K562 (cell line): ENCODE results near the gene LRFN4. TPM values are rescaled to one million over a fixed set of nuclear protein-coding genes. Genes with fewer than 3 reads are reported as not detected.

ENCODE experiments used
- CTCFL ChIP-seq: IDR thresholded peaks from 2 replicates; pipeline ENCODE4 v1.6.1; 2011; ENCODE audit warnings: borderline replicate concordance, low read depth, mild to moderate bottlenecking, moderate library complexity, low read length; ENCODE audit not compliant: insufficient read depth, poor library complexity, severe bottlenecking
- ERF ChIP-seq: fragments of 450-650 bp; formaldehyde crosslinking; IDR thresholded peaks from 2 replicates; pipeline ENCODE4 v1.4.0; 2020; ENCODE audit warnings: mild to moderate bottlenecking, mixed read lengths
- KDM1A ChIP-seq, 2 experiments: fragments of 450-650 bp; IDR thresholded peaks; 2 replicates each; pipeline ENCODE4 v1.6.1; 2016; ENCODE audit warnings: mild to moderate bottlenecking in 2 of 2
- NONO ChIP-seq, 2 experiments: fragments of 200-400 bp in 1 of 2; fragments of 450-650 bp in 1 of 2; formaldehyde crosslinking in 1 of 2; IDR thresholded peaks; 2 replicates each; pipeline ENCODE4 v1.6.1; 2017; ENCODE audit warnings: low read depth in 2 of 2, mild to moderate bottlenecking in 2 of 2, moderate library complexity in 2 of 2, low read length in 1 of 2
- NR3C1 ChIP-seq: sonication (generic); formaldehyde crosslinking; IDR thresholded peaks from 2 replicates; pipeline ENCODE4 v1.8.1; 2022; ENCODE audit warnings: missing genetic modification reagents
- POLR2B ChIP-seq: fragments of 450-650 bp; IDR thresholded peaks from 2 replicates; pipeline ENCODE4 v1.6.1; 2018; ENCODE audit warnings: low read depth; ENCODE audit not compliant: partially characterized antibody
- SAFB ChIP-seq: fragments of 200-400 bp; formaldehyde crosslinking; IDR thresholded peaks from 2 replicates; pipeline ENCODE4 v1.6.1; 2017; ENCODE audit warnings: low read depth, low read length, borderline replicate concordance
- SMARCB1 ChIP-seq: IDR thresholded peaks from 2 replicates; pipeline ENCODE4 v1.6.1; 2011; ENCODE audit warnings: improper control_type of control experiment, low read depth; ENCODE audit not compliant: insufficient read length
- TAL1 ChIP-seq: fragments of 450-650 bp; IDR thresholded peaks from 2 replicates; pipeline ENCODE4 v1.6.1; 2016; ENCODE audit warnings: mild to moderate bottlenecking
- polyA plus RNA-seq, 8 experiments: library from polyadenylated mRNA; depleted of rRNA in 4 of 8; stranded (reverse) in 5 of 8; unstranded in 3 of 8; fragments of >200 nt; fragmentation: Nextera tagmentation in 2 of 8; fragmentation: Illumina TruSeq in 1 of 8; extraction: Ambion mirVana in 2 of 8; extraction: Trizol in 1 of 8; gene quantifications; 2 replicates each; pipeline versions ENCODE4 v1.2.1 to v1.2.3, GENCODE V29; 2011 to 2014; ENCODE audit warnings: inconsistent platforms in 1 of 8, missing spikeins in 1 of 8
- total RNA-seq, 7 experiments: library from RNA; depleted of rRNA in 6 of 7; stranded (reverse); fragments of >200 nt in 6 of 7; fragmentation: Illumina TruSeq in 2 of 7; extraction: Trizol in 2 of 7; gene quantifications; 2 replicates each; pipeline versions ENCODE4 v1.2.1 to v1.2.3, GENCODE V29; 2011 to 2021; ENCODE audit warnings: low replicate concordance in 1 of 7
- TF ChIP-seq, protein P1 (sequence below): fragments of 200-600 bp; sonication (generic); IDR thresholded peaks from one replicate; pipeline ENCODE4 v1.6.1; 2012; ENCODE audit warnings: mild to moderate bottlenecking, low read depth, low read length, inconsistent platforms
- TF ChIP-seq, protein P2 (sequence below): sonication (generic); formaldehyde crosslinking; IDR thresholded peaks from 2 replicates; pipeline ENCODE4 v1.8.1; 2022; ENCODE audit warnings: missing genetic modification reagents
- TF ChIP-seq, protein P3 (sequence below): fragments of 250-450 bp; sonication (Bioruptor Pico); IDR thresholded peaks from 2 replicates; pipeline ENCODE4 v1.9.0; 2021; ENCODE audit warnings: mild to moderate bottlenecking

LRFN4 gene
- total and polyA plus RNA-seq, 9 of the 15 experiments (the other 6 are each of a cell fraction or from before 2014, with no cell fraction given): 0.10 to 60.1 (median 6.7) TPM

- TF ChIP-seq, protein P1, sequence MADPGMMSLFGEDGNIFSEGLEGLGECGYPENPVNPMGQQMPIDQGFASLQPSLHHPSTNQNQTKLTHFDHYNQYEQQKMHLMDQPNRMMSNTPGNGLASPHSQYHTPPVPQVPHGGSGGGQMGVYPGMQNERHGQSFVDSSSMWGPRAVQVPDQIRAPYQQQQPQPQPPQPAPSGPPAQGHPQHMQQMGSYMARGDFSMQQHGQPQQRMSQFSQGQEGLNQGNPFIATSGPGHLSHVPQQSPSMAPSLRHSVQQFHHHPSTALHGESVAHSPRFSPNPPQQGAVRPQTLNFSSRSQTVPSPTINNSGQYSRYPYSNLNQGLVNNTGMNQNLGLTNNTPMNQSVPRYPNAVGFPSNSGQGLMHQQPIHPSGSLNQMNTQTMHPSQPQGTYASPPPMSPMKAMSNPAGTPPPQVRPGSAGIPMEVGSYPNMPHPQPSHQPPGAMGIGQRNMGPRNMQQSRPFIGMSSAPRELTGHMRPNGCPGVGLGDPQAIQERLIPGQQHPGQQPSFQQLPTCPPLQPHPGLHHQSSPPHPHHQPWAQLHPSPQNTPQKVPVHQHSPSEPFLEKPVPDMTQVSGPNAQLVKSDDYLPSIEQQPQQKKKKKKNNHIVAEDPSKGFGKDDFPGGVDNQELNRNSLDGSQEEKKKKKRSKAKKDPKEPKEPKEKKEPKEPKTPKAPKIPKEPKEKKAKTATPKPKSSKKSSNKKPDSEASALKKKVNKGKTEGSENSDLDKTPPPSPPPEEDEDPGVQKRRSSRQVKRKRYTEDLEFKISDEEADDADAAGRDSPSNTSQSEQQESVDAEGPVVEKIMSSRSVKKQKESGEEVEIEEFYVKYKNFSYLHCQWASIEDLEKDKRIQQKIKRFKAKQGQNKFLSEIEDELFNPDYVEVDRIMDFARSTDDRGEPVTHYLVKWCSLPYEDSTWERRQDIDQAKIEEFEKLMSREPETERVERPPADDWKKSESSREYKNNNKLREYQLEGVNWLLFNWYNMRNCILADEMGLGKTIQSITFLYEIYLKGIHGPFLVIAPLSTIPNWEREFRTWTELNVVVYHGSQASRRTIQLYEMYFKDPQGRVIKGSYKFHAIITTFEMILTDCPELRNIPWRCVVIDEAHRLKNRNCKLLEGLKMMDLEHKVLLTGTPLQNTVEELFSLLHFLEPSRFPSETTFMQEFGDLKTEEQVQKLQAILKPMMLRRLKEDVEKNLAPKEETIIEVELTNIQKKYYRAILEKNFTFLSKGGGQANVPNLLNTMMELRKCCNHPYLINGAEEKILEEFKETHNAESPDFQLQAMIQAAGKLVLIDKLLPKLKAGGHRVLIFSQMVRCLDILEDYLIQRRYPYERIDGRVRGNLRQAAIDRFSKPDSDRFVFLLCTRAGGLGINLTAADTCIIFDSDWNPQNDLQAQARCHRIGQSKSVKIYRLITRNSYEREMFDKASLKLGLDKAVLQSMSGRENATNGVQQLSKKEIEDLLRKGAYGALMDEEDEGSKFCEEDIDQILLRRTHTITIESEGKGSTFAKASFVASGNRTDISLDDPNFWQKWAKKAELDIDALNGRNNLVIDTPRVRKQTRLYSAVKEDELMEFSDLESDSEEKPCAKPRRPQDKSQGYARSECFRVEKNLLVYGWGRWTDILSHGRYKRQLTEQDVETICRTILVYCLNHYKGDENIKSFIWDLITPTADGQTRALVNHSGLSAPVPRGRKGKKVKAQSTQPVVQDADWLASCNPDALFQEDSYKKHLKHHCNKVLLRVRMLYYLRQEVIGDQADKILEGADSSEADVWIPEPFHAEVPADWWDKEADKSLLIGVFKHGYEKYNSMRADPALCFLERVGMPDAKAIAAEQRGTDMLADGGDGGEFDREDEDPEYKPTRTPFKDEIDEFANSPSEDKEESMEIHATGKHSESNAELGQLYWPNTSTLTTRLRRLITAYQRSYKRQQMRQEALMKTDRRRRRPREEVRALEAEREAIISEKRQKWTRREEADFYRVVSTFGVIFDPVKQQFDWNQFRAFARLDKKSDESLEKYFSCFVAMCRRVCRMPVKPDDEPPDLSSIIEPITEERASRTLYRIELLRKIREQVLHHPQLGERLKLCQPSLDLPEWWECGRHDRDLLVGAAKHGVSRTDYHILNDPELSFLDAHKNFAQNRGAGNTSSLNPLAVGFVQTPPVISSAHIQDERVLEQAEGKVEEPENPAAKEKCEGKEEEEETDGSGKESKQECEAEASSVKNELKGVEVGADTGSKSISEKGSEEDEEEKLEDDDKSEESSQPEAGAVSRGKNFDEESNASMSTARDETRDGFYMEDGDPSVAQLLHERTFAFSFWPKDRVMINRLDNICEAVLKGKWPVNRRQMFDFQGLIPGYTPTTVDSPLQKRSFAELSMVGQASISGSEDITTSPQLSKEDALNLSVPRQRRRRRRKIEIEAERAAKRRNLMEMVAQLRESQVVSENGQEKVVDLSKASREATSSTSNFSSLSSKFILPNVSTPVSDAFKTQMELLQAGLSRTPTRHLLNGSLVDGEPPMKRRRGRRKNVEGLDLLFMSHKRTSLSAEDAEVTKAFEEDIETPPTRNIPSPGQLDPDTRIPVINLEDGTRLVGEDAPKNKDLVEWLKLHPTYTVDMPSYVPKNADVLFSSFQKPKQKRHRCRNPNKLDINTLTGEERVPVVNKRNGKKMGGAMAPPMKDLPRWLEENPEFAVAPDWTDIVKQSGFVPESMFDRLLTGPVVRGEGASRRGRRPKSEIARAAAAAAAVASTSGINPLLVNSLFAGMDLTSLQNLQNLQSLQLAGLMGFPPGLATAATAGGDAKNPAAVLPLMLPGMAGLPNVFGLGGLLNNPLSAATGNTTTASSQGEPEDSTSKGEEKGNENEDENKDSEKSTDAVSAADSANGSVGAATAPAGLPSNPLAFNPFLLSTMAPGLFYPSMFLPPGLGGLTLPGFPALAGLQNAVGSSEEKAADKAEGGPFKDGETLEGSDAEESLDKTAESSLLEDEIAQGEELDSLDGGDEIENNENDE: no peak
- TF ChIP-seq, protein P2, sequence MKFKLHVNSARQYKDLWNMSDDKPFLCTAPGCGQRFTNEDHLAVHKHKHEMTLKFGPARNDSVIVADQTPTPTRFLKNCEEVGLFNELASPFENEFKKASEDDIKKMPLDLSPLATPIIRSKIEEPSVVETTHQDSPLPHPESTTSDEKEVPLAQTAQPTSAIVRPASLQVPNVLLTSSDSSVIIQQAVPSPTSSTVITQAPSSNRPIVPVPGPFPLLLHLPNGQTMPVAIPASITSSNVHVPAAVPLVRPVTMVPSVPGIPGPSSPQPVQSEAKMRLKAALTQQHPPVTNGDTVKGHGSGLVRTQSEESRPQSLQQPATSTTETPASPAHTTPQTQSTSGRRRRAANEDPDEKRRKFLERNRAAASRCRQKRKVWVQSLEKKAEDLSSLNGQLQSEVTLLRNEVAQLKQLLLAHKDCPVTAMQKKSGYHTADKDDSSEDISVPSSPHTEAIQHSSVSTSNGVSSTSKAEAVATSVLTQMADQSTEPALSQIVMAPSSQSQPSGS: no peak
- TF ChIP-seq KDM1A (IDR thresholded peaks at IDR 0.05) (peak in 1 of 2 experiments; percentile 42; a peak in 2 of 4 replicates), NONO (IDR thresholded peaks at IDR 0.05; ENCODE audit: low read depth in 2 of 2, low read length in 1 of 2) (no peak), NR3C1 (no peak), SMARCB1 (peak; percentile 56), ERF (CRISPR knock-in tag) (no peak; the same call in 1 of the 2 replicates), TAL1 (no peak), SAFB (no peak), CTCFL (no peak), POLR2B (peak; percentile 36)
- TF ChIP-seq, protein P3, sequence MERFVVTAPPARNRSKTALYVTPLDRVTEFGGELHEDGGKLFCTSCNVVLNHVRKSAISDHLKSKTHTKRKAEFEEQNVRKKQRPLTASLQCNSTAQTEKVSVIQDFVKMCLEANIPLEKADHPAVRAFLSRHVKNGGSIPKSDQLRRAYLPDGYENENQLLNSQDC: no peak
These were observed 35.2 kb downstream of the LRFN4 start (continued) for GRCh38 chr11:66891851-66892660.
